ENCODE data around the gene HOXC10.
A peak's percentile ranks its signal among the peaks of the same experiment; 100 is the strongest.

HOXC10 gene

GRCh38 chr12:53955776-53956250, 29.1 kb upstream of the HOXC10 start:
- DNase-seq (ENCODE audit: low read depth) = no peak
- no peak for TF ChIP-seq CTCF (conservative IDR thresholded peaks at IDR 0.05; ENCODE audit: low read length)
- H3K4me3 ChIP-seq (ENCODE audit: low read length) = no peak overlapping the region

- no peak for DNase-seq (ENCODE audit: low read depth)
- H3K4me3 ChIP-seq (ENCODE audit: low read length) = no peak overlapping the region
- peak; percentile 6; the same call in 1 of the 2 replicates for TF ChIP-seq CTCF (conservative IDR thresholded peaks at IDR 0.05; ENCODE audit: low read length)
Measured at GRCh38 chr12:53956251-53956887, 28.6 kb upstream of the HOXC10 start.

- no peak for TF ChIP-seq CTCF (conservative IDR thresholded peaks at IDR 0.05; ENCODE audit: low read length)
- DNase-seq (ENCODE audit: low read depth) = no peak
- no peak overlapping the region for H3K4me3 ChIP-seq (ENCODE audit: low read length)
Measured at GRCh38 chr12:53956914-53957536, 27.9 kb upstream of the HOXC10 start.

- no peak overlapping the region for H3K4me3 ChIP-seq (ENCODE audit: low read length)
- no peak for TF ChIP-seq CTCF (conservative IDR thresholded peaks at IDR 0.05; ENCODE audit: low read length)
- DNase-seq (ENCODE audit: low read depth) = no peak
Measured at GRCh38 chr12:53958128-53958527, 26.8 kb upstream of the HOXC10 start.

- no peak for TF ChIP-seq CTCF (conservative IDR thresholded peaks at IDR 0.05; ENCODE audit: low read length)
- DNase-seq (ENCODE audit: low read depth) = no peak
- no peak overlapping the region for H3K4me3 ChIP-seq (ENCODE audit: low read length)
Measured at GRCh38 chr12:53959314-53959713, 25.6 kb upstream of the HOXC10 start.

- no peak for DNase-seq (ENCODE audit: low read depth)
- TF ChIP-seq CTCF (conservative IDR thresholded peaks at IDR 0.05; ENCODE audit: low read length) = no peak
- no peak overlapping the region for H3K4me3 ChIP-seq (ENCODE audit: low read length)
Measured at GRCh38 chr12:53960187-53961024, 24.5 kb upstream of the HOXC10 start.
